Prostate gland (tissue), 2 donors: ENCODE data around the gene ZNF431.

ENCODE experiments used
- CTCF ChIP-seq, 4 experiments: fragments of 200-600 bp in 2 of 4; fragments of 450-650 bp in 2 of 4; sonication (generic) in 2 of 4; IDR thresholded peaks; 1 replicate in 3 of 4; 2 replicates in 1 of 4; pipeline ENCODE4 v1.5.1; 2016 to 2019; ENCODE audit warnings: antibody characterized with exemption in 4 of 4, mild to moderate bottlenecking in 2 of 4, moderate library complexity in 2 of 4
- POLR2A ChIP-seq: fragments of 450-650 bp; IDR thresholded peaks from one replicate; pipeline ENCODE4 v1.6.1; 2016; ENCODE audit warnings: antibody characterized with exemption, mild to moderate bottlenecking
- POLR2AphosphoS5 ChIP-seq: sonication (generic); formaldehyde crosslinking; IDR thresholded peaks from one replicate; pipeline ENCODE4 v1.6.1; 2017; ENCODE audit warnings: antibody characterized with exemption

GRCh38 chr19:21141787-21142464 is at the start of gene ZNF431:
- TF ChIP-seq CTCF (IDR thresholded peaks at IDR 0.05): no peak
- peak; percentile 86 for TF ChIP-seq POLR2AphosphoS5
- TF ChIP-seq POLR2A: peak; percentile 82
